CD4-positive, alpha-beta T cell treated with Interleukin-12 subunit alpha and Interleukin-12 subunit beta, for 1 hour (primary cell): Measurements from ENCODE around the gene SLC25A21.
"Not testable (repeated sequence)": the region's sequence is repeated elsewhere in the genome, so short reads cannot be mapped to it uniquely, and the experiment has no call there.

ENCODE experiments used
- DNase-seq: peaks from one replicate; pipeline ENCODE4 v3.0.0-alpha.2; 2020

Gene SLC25A21

DNA sequence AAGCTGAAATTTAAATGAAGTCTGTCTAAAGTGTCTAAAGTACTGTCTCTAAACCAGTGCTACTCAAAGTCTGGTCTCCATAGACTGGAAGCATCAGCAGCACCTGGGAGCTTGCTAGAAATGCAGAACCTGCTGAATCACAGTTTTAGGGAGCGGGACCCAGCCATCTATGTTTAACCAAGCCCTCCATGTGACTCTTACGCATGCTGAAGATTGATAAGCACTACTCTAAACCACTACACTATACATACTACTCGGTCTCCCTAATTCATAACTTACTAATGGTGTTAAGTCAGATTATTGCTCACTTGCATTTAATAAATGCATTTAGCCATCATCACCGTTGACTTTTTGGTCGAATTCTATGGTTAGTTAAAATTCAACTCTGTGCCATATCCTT lies 88.8 kb downstream of the SLC25A21 start:
- DNase-seq, result no peak

DNA sequence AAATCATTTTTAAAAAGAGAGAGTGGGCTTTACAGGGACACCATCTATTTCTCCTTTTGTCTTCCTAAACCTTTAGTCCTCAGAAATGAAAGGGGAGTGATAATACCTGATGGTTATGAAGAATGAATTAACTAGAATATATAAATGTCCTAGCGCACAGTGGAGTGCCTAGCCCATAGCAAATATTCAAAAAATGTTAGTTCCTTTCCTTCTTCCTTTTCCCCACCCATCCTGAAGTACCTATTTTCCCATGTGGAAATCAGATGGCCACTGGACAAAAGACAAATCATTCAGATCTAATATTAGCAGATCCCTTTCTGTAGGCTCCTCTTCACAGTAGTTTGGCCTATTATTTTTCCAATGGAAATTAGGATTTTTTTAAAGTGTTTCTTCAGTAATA lies 90.0 kb downstream of the SLC25A21 start:
- no peak for DNase-seq

DNA sequence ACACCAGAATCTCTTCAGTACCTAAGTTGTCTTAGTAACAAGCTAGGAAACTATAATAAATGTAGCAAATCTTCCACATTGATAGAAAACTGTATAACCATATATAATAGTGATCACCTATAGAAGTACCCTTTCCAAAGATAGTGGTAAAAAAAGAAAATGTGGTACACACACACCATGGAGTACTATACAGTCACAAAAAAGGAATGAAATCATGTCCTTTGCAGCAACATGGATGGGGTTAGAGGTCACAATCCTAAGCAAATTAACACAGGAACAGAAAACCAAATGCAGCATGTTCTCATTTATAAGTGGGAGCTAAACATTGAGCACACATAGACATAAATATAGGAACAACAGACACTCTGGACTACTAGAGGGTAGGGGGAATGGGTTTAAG lies 90.5 kb downstream of the SLC25A21 start:
- DNase-seq, result no peak

DNA sequence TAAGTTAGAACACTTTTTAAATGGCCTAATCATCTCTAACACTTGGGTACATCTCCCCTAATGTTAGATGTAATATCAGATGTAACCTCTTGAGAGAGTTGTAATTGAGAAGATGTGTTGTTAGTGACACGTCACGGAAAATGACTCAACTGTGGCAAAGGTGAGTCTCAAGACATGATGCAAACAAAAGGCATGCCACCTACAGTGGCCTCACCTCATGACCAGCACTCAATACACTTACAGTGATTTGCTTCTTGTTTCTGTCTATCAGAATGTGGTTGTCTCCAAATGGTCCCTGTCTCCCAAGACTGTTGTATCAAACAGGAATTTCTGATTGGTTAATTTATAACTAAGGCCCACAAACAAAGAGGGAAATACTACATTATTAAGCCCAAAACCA lies 91.2 kb downstream of the SLC25A21 start:
- no peak for DNase-seq

DNA sequence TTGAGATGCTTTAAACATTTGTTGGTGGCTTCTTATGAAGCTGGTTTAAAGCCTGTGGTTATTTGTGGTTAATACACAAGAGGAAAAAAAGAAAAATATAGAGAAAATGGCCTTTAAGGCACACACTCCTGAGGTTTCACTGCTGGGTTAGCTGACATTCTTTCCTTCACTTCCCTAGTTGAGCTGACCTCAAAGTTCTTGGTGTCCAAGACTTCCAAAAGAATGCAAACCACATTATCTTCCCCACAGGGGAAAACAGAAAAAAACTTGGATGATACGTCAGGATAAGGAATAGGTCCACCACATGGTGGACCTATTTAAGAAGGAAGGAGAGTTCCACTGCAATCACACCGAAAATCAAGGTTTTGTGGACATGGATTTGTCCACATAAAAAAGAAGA lies 94.3 kb downstream of the SLC25A21 start:
- no peak for DNase-seq

DNA sequence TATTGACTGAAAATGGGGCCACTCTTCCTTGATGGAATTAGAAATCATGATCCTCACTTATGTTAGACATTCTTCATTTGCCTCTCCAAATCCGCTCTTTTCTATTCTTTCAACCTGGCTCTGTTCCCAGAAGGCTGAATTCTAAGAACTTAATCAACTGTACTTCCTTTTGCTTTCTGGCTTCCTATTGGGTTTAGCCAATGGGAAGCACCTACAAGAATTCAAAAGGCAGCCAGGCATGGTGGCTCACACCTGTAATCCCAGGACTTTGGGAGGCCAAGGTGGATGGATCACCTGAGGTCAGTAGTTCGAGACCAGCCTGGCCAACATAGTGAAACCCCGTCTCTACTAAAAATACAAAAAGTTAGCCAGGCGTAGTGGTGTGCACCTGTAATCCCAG lies 98.1 kb downstream of the SLC25A21 start:
- DNase-seq, result not testable (repeated sequence)

DNA sequence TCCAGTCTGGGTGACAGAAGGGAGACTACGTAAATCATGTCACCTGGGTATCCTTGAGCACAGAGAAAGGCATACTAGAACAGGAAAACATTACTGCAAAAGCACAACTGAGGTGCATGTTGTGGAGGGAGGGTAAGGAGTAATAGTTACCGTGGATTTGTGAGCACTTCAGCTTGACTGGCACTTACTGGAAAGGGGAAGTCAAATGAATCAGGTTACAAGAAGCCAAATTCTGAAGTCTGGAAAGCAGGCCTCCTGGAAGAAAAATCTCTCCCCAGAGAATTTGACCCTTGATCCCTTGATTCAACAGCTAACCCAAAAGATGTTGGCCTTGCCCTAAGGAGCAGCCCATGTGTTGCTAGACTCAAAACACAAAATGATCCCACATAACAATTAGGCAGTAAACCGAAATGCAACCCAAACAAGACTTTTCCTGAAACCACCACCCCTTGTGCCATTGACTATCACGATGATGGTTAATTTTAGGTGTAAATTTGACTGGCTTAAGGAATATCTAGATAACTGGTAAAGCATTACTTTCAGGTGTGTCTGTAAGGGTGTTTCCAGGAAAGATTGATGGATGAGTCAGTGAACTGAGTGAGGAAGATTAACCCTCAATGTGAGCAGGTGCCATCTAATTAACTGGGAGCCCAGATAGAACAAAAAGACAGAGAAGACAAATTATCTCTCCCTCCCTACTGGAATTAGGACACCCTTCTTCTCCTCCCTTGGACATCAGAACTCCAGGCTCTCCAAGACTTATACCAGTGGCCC lies 108.8 kb downstream of the SLC25A21 start:
- DNase-seq, result no peak

DNA sequence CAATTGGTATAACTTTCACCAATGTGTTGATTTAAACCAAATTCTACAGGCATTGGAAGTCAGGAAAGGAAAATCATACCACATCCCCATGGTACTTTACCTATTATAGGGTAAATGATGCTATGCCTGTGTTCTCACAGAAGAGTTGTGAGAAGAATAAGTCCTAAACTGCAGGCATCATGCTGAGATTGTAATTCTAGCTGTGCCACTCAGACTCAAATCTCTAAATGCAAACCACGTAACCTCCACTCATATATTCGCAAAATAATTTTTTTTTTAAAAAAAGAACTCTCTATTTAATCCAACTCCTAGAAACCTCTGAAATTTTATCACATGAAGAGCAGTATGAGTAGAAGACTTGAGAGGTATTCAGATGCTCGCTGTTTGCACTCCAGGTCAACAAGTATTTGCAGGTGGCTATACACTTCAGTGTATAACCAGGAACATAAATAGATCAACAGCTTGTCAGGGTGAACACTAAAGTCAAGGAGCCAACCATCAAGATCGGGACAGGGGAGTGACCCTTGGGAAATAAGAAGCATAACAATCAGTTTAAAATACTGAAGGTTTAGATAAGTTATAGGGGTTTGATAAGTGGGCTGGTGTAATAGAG lies 110.1 kb downstream of the SLC25A21 start:
- no peak for DNase-seq

DNA sequence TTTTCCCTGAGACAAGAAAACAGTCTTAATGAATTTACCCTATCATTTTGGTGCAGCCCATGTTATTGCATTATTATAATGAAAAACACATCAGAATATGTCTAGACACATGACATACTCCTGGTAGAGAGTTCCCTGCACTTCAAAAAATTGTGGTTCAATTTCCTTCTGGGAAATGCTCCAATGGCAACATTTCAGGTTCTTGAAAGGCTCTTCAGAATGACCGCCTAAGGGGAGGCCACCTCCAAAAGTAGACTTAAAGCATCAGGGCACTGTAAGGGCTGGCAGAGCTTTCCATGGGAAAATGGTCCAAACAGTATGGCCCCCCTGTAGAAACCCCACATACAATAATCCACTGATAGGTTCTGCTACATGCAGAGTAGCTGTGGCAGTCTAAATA lies 110.7 kb downstream of the SLC25A21 start:
- no peak for DNase-seq

DNA sequence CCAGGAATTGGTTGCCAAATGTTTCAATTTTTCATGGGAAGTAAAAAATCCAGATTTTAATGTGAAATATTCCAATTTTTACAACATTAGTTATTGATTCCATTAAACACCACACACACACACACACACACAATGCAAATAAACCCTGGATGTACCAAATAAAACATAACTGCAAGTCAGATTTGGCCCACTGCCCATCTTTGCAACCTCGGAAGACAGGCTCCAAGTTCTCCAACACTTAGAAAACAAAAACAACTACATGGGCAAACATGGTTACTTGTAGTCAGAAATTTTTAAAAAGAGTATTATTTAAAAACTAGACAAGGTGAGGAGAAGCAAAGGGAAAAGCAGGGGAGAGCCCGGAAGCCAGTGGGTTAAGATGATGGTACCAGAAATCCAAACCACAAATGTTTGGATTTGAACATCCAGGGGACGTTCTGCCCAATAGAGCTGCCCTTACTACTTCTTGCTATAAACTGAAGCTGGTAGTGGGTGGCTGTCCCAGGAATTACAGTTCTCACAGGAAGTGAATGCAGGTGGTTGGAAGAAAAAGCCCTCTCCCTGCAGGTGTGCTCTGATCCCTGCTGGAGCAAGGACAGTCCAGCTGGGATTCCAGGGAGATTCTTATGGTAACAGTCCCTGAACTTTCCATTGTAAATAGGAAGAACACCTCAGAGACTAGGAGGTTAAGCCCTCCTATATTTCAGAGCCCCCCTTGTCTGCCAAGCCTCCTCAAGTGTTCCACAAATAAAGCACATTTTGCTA lies 111.7 kb downstream of the SLC25A21 start:
- no peak for DNase-seq

DNA sequence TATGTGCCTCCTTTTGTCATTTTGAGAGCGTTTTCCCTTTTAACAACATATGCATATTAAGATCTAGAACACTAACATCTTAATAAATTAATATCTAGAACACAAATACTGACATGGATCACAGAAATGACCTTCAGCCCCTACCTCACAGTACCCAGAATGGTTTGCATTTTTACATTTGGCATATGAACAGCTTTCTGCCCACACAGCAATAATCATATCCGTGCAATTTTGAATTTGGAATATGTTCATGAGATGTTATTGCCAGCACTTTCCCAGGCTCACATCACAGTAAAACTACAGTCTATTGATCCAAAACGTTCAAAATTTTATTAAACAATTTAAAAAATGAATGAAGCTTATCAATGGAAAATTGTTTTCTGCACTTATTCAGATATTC lies 114.6 kb downstream of the SLC25A21 start:
- DNase-seq, result no peak

DNA sequence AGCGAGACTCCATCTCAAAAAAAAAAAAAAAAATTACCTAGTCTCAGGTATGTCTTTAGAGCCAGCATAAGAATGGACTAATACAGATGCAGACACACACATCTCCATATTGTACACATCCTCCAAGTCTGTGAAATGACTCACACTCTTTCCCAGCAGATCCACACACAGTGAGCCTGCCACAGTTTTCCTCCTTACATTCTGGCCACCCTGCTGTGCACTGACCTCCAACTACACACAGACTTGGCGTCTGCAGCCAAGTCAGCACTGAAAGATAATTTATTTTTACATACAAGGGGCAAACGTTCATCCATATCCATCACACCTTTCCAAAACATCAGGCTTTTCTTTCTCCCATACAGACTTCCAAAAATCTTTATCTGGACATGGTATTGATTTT lies 115.9 kb downstream of the SLC25A21 start:
- DNase-seq, result no peak

DNA sequence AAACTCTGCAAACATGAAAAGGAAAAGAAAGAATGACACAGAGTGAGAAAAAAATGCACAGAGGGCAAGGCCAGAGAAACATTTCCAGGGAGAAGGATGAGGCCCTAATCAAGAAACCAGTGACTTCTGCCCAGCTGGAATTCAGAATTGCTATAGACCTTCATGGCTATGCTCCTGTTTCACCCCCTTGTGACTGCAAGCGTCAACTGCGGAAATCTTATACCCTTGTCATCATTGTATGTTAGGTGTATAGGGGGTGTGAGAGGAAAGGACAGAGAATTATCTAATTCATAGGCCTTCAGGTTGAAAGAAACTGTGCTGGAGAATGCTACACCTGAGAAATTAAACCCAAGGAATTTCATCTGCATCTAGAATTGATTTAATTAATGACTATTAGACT lies 117.5 kb downstream of the SLC25A21 start:
- no peak for DNase-seq

DNA sequence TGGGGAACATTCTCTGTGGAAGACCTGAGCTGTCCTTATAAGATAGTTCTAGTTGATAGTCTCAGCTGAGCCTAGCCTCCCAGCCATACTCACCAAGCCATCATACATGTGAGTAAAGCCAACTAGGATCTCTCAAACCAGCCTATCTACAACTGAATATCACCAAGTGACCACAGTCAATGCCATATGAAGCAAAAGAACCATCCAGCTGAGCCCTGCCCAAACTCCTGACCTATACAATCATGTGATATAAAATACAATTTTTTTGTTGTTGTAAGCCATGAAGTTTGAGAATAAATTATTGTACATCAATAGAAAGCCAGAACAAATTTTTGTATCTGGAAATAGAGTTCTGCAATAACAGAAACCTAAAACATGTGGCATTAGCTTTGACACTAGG lies 118.3 kb downstream of the SLC25A21 start:
- no peak for DNase-seq

DNA sequence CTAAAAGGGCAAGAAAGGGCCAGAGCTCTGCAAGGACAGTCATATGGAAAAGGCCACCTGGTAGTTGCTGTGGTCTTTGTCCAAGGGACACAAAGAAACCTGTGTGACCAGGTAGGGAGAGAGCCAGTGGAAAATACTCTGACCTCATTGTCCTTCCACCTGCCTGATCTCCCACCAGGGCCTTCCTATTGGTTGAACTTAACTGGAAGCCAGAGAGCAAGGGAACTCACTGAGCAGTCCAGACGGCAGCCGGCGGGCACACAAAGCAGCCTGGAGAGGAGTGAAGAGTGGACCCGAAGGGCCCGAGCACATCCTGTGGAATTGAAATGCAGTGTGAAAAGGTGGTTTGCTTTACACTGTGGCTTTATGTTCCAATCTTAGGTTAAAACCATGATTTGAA lies 120.7 kb downstream of the SLC25A21 start:
- no peak for DNase-seq

DNA sequence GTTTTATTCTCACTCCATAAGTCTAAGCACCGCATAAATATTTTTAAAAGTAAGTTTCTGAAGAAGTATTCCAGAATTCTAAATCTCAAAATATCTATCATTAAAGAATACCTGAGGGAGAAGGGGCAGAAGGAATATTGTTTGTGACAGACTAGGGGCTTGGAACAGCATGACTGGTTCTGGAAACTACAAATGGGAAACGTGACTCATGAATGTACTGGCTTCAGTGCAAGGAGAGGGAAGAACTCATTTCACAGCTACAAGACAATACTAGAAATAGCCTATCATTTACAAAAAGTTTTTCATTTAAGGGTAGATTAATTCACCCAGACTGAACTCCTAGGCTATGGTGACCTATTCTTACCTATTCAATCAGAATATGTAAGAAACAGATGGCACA lies 121.3 kb downstream of the SLC25A21 start:
- DNase-seq, result no peak

DNA sequence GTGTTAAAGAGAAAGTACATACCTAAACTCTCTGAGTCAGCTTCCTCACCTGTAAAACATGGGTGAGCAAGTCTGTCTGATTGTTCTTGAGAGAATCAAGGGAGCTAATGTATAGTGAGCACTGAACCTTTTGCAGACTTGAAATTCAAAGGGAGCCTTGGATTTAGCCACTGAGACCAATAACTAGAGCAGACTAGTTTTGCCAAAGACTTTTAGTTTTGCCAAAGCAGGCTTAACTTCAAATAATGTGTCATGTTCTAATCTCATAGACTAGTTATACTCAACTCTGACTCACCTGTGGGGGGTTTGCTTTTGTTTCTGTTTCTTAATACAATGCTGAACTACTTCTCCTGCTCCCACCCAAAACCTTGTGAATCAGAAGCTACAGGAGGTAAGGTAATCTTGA lies 123.7 kb downstream of the SLC25A21 start:
- DNase-seq, result no peak

DNA sequence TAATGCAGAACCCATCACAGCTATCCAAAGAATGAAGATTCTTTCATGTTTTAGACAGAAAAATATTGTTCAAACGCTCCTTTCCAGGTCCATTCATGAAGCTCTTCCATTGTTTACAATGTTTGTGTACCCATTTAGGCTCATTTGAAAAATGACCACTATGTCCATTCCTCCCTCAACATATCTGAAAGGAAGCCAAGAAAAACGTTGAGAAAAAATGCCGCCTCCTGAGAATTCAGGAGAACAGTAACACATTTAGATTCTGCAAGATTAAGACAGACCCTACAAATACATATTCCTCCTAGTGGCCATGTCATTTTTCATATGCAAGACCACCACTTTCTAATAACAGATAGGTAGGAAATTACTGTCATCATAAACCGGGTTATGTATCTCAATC lies 124.4 kb downstream of the SLC25A21 start:
- no peak for DNase-seq

DNA sequence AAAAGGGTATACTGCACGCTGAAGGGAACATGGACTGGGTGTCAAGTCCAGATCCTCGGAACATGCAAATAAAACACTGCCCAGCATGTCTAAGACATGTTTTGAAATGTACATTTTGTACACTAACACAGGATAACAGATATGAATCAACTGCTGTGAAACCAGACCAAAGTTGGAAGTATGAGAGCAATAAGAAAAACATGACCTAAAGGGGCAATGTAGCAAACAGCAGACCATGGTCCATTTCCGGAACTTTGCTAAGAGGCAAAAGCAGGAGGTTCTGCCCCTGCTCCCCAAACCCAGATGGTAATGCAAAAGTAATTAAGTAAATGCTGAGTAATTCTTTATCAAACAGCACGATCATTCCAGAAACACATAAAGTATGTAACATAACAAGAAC lies 125.2 kb downstream of the SLC25A21 start:
- DNase-seq, result no peak

DNA sequence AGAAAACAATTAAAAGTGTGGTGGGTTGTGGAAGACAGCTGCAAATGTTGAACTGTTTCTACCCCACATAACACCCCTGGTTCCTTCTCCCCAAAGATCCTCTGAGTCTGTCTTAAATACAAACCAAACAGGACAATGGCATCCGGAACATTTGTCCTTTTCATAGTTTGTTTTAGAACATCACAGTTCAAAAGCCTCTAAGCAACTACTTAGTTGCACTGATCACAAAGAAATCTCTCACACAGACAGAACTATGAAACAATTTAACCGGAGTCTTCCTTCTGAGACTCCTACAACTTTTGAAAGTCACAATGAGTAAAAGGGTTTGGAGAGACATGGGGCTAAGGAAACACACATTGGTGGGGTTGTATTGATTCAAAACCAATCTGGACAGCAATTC lies 125.6 kb downstream of the SLC25A21 start:
- DNase-seq, result no peak

DNA sequence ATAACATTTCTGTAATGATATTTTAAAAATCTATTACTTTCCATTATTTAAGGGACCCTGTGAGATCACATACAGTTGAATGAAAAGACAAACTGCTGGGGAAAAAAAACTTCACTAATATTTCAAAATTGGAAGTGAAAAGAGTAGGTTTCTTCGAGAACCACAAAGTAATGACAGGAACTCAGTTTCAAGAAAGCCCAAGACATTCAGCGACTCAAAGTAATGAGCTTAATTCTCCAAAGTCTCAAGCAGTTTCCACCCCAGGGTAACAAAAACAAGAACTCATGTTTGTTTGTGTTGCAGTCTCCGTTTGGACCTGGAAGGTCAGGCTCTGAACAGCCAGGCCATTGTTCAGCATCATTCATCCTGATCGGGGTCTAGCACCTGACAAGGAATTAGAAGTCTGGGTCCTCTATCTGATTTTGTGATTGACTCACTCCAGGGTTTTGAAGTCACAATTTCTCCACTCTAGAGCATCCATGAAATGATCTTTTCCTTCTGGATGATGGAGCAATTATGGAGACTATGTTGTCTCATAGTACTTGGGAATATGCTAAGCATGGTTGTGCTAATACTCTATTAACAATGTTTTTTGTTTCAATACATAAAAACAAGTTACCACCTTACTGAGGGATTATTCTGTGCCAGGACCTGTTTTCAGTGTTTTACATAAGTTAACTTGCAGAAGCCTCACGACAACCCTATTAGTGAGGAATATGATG lies 126.9 kb downstream of the SLC25A21 start:
- DNase-seq, result no peak

DNA sequence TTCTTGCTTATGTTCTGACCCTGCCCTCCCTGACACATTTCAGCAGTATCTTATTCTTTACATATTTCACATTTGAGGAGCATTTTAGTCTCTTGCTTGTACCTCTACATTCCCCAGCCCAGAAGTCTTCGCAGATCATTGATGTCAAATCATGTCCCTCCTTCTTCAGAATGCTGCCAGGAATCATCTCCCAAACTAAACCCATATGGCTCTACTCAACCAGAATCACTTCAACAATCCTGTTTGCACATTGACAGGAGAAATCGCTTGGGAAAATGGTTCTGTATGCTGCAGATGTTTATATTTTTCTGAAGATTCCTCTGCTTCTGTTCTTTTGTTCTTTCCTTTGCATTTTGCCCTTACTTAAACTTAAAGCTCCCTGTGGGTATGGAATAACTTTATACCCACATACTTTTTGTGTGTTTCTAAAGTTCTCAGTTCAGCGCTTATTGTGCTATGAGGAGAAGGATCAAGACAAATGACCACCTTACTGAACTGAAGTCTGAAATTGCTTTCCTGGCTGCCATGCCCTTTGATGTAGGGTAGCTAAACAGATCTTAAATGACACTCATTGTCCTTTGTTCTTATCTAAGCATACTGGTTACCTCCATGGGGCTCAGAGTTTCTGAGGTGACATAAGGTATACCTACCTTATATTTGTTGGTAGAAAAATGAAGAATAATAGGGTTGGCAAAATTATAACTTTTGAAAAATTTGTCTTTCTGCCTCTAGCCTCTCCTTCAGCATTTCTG lies 134.6 kb downstream of the SLC25A21 start:
- no peak for DNase-seq
